K562 (cell line): ENCODE data around the gene AMMECR1. TPM values are rescaled to one million over a fixed set of nuclear protein-coding genes. Genes with fewer than 3 reads are reported as not detected.

Experiments
- ATAC-seq: fragments of 200-7000 bp; cut with Tn5 transposase; 3 replicates; pipeline ENCODE4 v1.9.1; 2020; ENCODE audit warnings: moderate library complexity
- BruUV-seq: library from RNA; stranded (reverse); fragments of 400-500 nt; replicated peaks from 2 replicates; lab custom pipeline; 2021; lab: Mats Ljungman, UMichigan
- CTCF ChIA-PET: fragments of 300-600 bp; formaldehyde crosslinking; extraction: SDS; loops from one replicate; lab custom pipeline; 2021; ENCODE audit warnings: low intra/inter-chr PET ratio; lab: Yijun Ruan, JAX
- POLR2A ChIA-PET: fragments of 300-600, 350-650 bp; sonication (Branson Sonifier 250); formaldehyde crosslinking; extraction: SDS; loops from one replicate; lab custom pipeline; 2021; ENCODE audit warnings: antibody characterized with exemption, inconsistent platforms; lab: Yijun Ruan, JAX
- DNase-seq, 4 experiments: peaks; one replicate each; pipeline versions ENCODE4 v3.0.0 to v3.0.0-alpha.2; 2011 to 2018; ENCODE audit warnings: low spot score in 3 of 4, mixed read lengths in 3 of 4; ENCODE audit errors: extremely low read depth in 1 of 4
- FAIRE-seq: peaks from 2 replicates; lab custom pipeline; 2011; peaks lifted over from hg19 to GRCh38; lab: Jason Lieb, UNC
- H2AFZ ChIP-seq: 2 replicates; pipeline ENCODE4 v1.6.0; 2011; ENCODE audit warnings: low read depth, low read length, control low read depth, inconsistent platforms
- H3K27ac ChIP-seq: fragments of 200-600 bp; 3 replicates; pipeline ENCODE4 v1.8.0; 2011; ENCODE audit warnings: low read depth, mild to moderate bottlenecking, control low read depth, inconsistent platforms, low read length, moderate library complexity, mixed read lengths; ENCODE audit errors: extremely low read depth
- H3K27me3 ChIP-seq, 2 experiments: fragments of 300-600 bp in 1 of 2; 2 replicates in 1 of 2; 3 replicates in 1 of 2; pipeline versions ENCODE4 v1.6.0 to v1.8.0; 2011; ENCODE audit warnings: inconsistent platforms in 2 of 2, low read length in 2 of 2, mild to moderate bottlenecking in 1 of 2, mixed read lengths in 1 of 2, moderate library complexity in 1 of 2; ENCODE audit not compliant: control insufficient read depth in 2 of 2, insufficient read depth in 2 of 2
- H3K36me3 ChIP-seq: fragments of 300-600 bp; 3 replicates; pipeline ENCODE4 v1.8.0; 2011; ENCODE audit warnings: mild to moderate bottlenecking, low read length, inconsistent platforms; ENCODE audit not compliant: control insufficient read depth, insufficient read depth
- H3K4me1 ChIP-seq, 2 experiments: fragments of 200-600 bp in 1 of 2; replicated peaks in 1 of 2; 2 replicates in 1 of 2; 3 replicates in 1 of 2; pipeline versions ENCODE4 v1.5.1 to v1.8.0; 2011; ENCODE audit warnings: inconsistent platforms in 2 of 2, low read length in 2 of 2, mild to moderate bottlenecking in 1 of 2, mixed read lengths in 1 of 2, moderate library complexity in 1 of 2; ENCODE audit not compliant: control insufficient read depth in 2 of 2, insufficient read depth in 2 of 2
- H3K4me2 ChIP-seq: 2 replicates; pipeline ENCODE4 v1.6.1; 2011; ENCODE audit warnings: low read length, control low read depth, inconsistent platforms, mixed read lengths; ENCODE audit not compliant: insufficient read depth
- H3K4me3 ChIP-seq: fragments of 200-600 bp; sonication (generic), shearing (Covaris generic); 2 replicates; pipeline ENCODE4 v1.5.1; 2016; ENCODE audit warnings: control low read depth, inconsistent platforms
- H3K79me2 ChIP-seq: fragments of 200-600 bp; 3 replicates; pipeline ENCODE4 v1.8.0; 2011; ENCODE audit warnings: low read length, inconsistent platforms; ENCODE audit not compliant: control insufficient read depth, insufficient read depth
- H3K9ac ChIP-seq, 2 experiments: 2 replicates each; pipeline versions ENCODE4 v1.6.0 to v1.6.1; 2011; ENCODE audit warnings: low read depth in 2 of 2, low read length in 2 of 2, control low read depth in 1 of 2, inconsistent platforms in 1 of 2, mild to moderate bottlenecking in 1 of 2, mixed read lengths in 1 of 2; ENCODE audit not compliant: insufficient read depth in 1 of 2
- H3K9me1 ChIP-seq: one replicate; pipeline ENCODE4 v1.6.0; 2011; ENCODE audit warnings: inconsistent platforms, mild to moderate bottlenecking, low read length, moderate library complexity; ENCODE audit not compliant: control insufficient read depth, insufficient read depth
- H3K9me3 ChIP-seq: replicated peaks from 2 replicates; pipeline ENCODE4 v1.5.1; 2011; ENCODE audit warnings: low read depth, low read length, inconsistent platforms; ENCODE audit not compliant: control insufficient read depth, insufficient read depth
- H4K20me1 ChIP-seq: replicated peaks from 2 replicates; pipeline ENCODE4 v1.6.1; 2011; ENCODE audit warnings: low read length, inconsistent platforms, mixed read lengths; ENCODE audit not compliant: control insufficient read depth, insufficient read depth
- ATF6 ChIP-seq: sonication (generic); formaldehyde crosslinking; IDR thresholded peaks from 2 replicates; pipeline ENCODE4 v1.4.0; 2020; ENCODE audit warnings: mild to moderate bottlenecking, missing genetic modification reagents
- DMBX1 ChIP-seq: fragments of 250-450 bp; sonication (Bioruptor Pico); IDR thresholded peaks from 2 replicates; pipeline ENCODE4 v1.8.0; 2022; ENCODE audit warnings: inconsistent platforms, mild to moderate bottlenecking, moderate library complexity, borderline replicate concordance
- ELF4 ChIP-seq: fragments of 450-650 bp; formaldehyde crosslinking; IDR thresholded peaks from 2 replicates; pipeline ENCODE4 v1.4.0; 2022; ENCODE audit warnings: missing genetic modification characterization
- KAT2B ChIP-seq: IDR thresholded peaks from one replicate; pipeline ENCODE4 v1.6.1; 2012; ENCODE audit warnings: low read depth, mild to moderate bottlenecking, control low read depth, inconsistent platforms, low read length, moderate library complexity
- KLF1 ChIP-seq: fragments of 450-650 bp; IDR thresholded peaks from 2 replicates; pipeline ENCODE4 v1.6.1; 2016; ENCODE audit warnings: missing genetic modification characterization, missing compliant biosample characterization
- MAFK ChIP-seq: IDR thresholded peaks from 2 replicates; pipeline ENCODE4 v1.6.1; 2011; ENCODE audit warnings: low read length, improper control_type of control experiment
- NFE2L1 ChIP-seq: fragments of 450-650 bp; IDR thresholded peaks from 2 replicates; pipeline ENCODE4 v1.6.1; 2016; ENCODE audit warnings: missing genetic modification characterization, low read depth, mild to moderate bottlenecking, missing compliant biosample characterization, moderate library complexity, borderline replicate concordance
- POLR2G ChIP-seq: fragments of 200-400 bp; formaldehyde crosslinking; IDR thresholded peaks from 2 replicates; pipeline ENCODE4 v1.6.1; 2017; ENCODE audit warnings: low read depth, mild to moderate bottlenecking, antibody characterized with exemption, low read length, moderate library complexity
- SMARCE1 ChIP-seq: fragments of 450-650 bp; IDR thresholded peaks from 2 replicates; pipeline ENCODE4 v1.7.1; 2016; ENCODE audit warnings: mild to moderate bottlenecking
- SP2 ChIP-seq: IDR thresholded peaks from 2 replicates; pipeline ENCODE4 v1.6.1; 2011; ENCODE audit warnings: mild to moderate bottlenecking, low read depth, low read length, moderate library complexity; ENCODE audit not compliant: poor library complexity, severe bottlenecking; ENCODE audit errors: extremely low read depth
- XRCC3 ChIP-seq: fragments of 450-650 bp; IDR thresholded peaks from 2 replicates; pipeline ENCODE4 v1.6.1; 2017; ENCODE audit warnings: mild to moderate bottlenecking, moderate library complexity
- ZBTB8A ChIP-seq: fragments of 450-650 bp; IDR thresholded peaks from 2 replicates; pipeline ENCODE4 v1.6.1; 2018; ENCODE audit warnings: mild to moderate bottlenecking, moderate library complexity; ENCODE audit not compliant: partially characterized antibody
- WGBS: fragments of 100-300 bp; shearing (Covaris generic); methylation state at CpG from one replicate; pipeline ENCODE4 v1.1.6; 2016; ENCODE audit warnings: low coverage, mixed read lengths; ENCODE audit not compliant: insufficient coverage; ENCODE audit errors: missing lambda C conversion rate; 5-methylcytosine and 5-hydroxymethylcytosine counted together
- in situ Hi-C: fragments of 300-500 bp; cut with MboI; formaldehyde crosslinking; loops from 4 replicates; pipeline ENCODE4 v1.15.0; 2018; ENCODE audit warnings: inconsistent platforms, mixed read lengths
- intact Hi-C: fragments of 100-400 bp; cut with micrococcal nuclease; formaldehyde crosslinking; loops from 2 replicates; pipeline ENCODE4 v1.14.2; 2022
- polyA plus RNA-seq, 8 experiments: library from polyadenylated mRNA; depleted of rRNA in 4 of 8; stranded (reverse) in 5 of 8; unstranded in 3 of 8; fragments of >200 nt; fragmentation: Nextera tagmentation in 2 of 8; fragmentation: Illumina TruSeq in 1 of 8; extraction: Ambion mirVana in 2 of 8; extraction: Trizol in 1 of 8; gene quantifications; 2 replicates each; pipeline versions ENCODE4 v1.2.1 to v1.2.3, GENCODE V29; 2011 to 2014; ENCODE audit warnings: inconsistent platforms in 1 of 8, missing spikeins in 1 of 8
- total RNA-seq, 7 experiments: library from RNA; depleted of rRNA in 6 of 7; stranded (reverse); fragments of >200 nt in 6 of 7; fragmentation: Illumina TruSeq in 2 of 7; extraction: Trizol in 2 of 7; gene quantifications; 2 replicates each; pipeline versions ENCODE4 v1.2.1 to v1.2.3, GENCODE V29; 2011 to 2021; ENCODE audit warnings: low replicate concordance in 1 of 7

AMMECR1 gene
- total and polyA plus RNA-seq, 9 of the 15 experiments (the other 6 are each of a cell fraction or from before 2014, with no cell fraction given): 13.9 to 36.7 (median 23.6) TPM

GRCh38 chrX:110181459-110182137 is 136.3 kb downstream of the AMMECR1 start:
- no TSS peak for BruUV-seq
- in situ Hi-C loops: no loop called here
- no peak for DNase-seq
- H3K4me3 ChIP-seq: no peak overlapping the region
- WGBS: 93% methylated on average over 2 of the region's 2 CpGs
- no peak overlapping the region for H2AFZ ChIP-seq
- no peak for ATAC-seq
- no peak overlapping the region for H3K4me2 ChIP-seq
- peaks cover 4% of the 10 kb centered on the region for H3K9me1 ChIP-seq
- H3K9ac ChIP-seq: no peak overlapping the region
- ChIA-PET CTCF (no interaction called here), POLR2A (interaction anchor here (1.2 kb wide), 1 partner anchor 219 kb away, joined by 4 read pairs; no protein-coding TSS in a partner anchor)
- H3K4me1 ChIP-seq: peaks cover 24 to 41% of the 10 kb centered on the region in 2 experiments
- TF ChIP-seq ELF4 (no peak), ATF6 (CRISPR knock-in tag) (no peak), KLF1 (tag) (no peak), ZBTB8A (no peak), KAT2B (no peak), DMBX1 (no peak), MAFK (no peak), SP2 (no peak), POLR2G (no peak), SMARCE1 (no peak), XRCC3 (no peak), NFE2L1 (tag) (no peak)
- peaks cover 10% of the 10 kb centered on the region; the same call in 2 of the 3 replicates for H3K79me2 ChIP-seq
- H3K27me3 ChIP-seq: no peaks in the 10 kb centered on the region
- no peaks in the 10 kb centered on the region; the same call in 1 of the 2 replicates for H3K9me3 ChIP-seq
- H3K27ac ChIP-seq: no peak overlapping the region
- no peaks in the 10 kb centered on the region for H4K20me1 ChIP-seq
- H3K36me3 ChIP-seq: peaks cover 19% of the 10 kb centered on the region; the same call in 2 of the 3 replicates
- intact Hi-C loops: no loop called here
- FAIRE-seq: no peak
